Fibroblast of lung (primary cell): ENCODE measurements around the gene DCN. TPM values are rescaled to one million over a fixed set of nuclear protein-coding genes. Genes with fewer than 3 reads are reported as not detected.
"Not testable (repeated sequence)": the region's sequence is repeated elsewhere in the genome, so short reads cannot be mapped to it uniquely, and the experiment has no call there.

ENCODE experiments used
- DNase-seq, 2 donors: peaks; one replicate each; pipeline versions ENCODE4 v3.0.0 to v3.0.0-alpha.2; 2010; ENCODE audit warnings: low read depth in 2 of 2
- H2AFZ ChIP-seq: 2 replicates; pipeline ENCODE4 v1.5.1; 2012; ENCODE audit warnings: low read length, control low read depth, inconsistent platforms
- H3K27ac ChIP-seq: 2 replicates; pipeline ENCODE4 v1.5.1; 2011; ENCODE audit warnings: low read length, control low read depth; ENCODE audit not compliant: insufficient read depth
- H3K27me3 ChIP-seq: 2 replicates; pipeline ENCODE4 v1.5.1; 2011; ENCODE audit warnings: mild to moderate bottlenecking, low read length; ENCODE audit not compliant: control insufficient read depth, insufficient read depth
- H3K36me3 ChIP-seq: 2 replicates; pipeline ENCODE4 v1.5.1; 2011; ENCODE audit warnings: low read length; ENCODE audit not compliant: control insufficient read depth, insufficient read depth
- H3K4me1 ChIP-seq: 2 replicates; pipeline ENCODE4 v1.5.1; 2011; ENCODE audit warnings: low read length; ENCODE audit not compliant: control insufficient read depth, insufficient read depth; ENCODE audit errors: extremely low read depth
- H3K4me2 ChIP-seq: 2 replicates; pipeline ENCODE4 v1.5.1; 2011; ENCODE audit warnings: low read length, control low read depth; ENCODE audit not compliant: insufficient read depth; ENCODE audit errors: extremely low read depth
- H3K4me3 ChIP-seq, 4 experiments: fragments of 200-600 bp in 1 of 4; sonication (generic) in 1 of 4; replicated peaks in 1 of 4; 2 replicates each; pipeline ENCODE4 v1.5.1; 2011 to 2016; ENCODE audit warnings: low read length in 4 of 4, low read depth in 3 of 4, mild to moderate bottlenecking in 3 of 4, control low read depth in 2 of 4, inconsistent platforms in 1 of 4, mixed read lengths in 1 of 4; ENCODE audit not compliant: insufficient read depth in 1 of 4; ENCODE audit errors: control extremely low read depth in 1 of 4
- H3K79me2 ChIP-seq: 2 replicates; pipeline ENCODE4 v1.5.1; 2012; ENCODE audit warnings: mild to moderate bottlenecking, low read length, inconsistent platforms; ENCODE audit not compliant: control insufficient read depth, insufficient read depth
- H3K9ac ChIP-seq: 2 replicates; pipeline ENCODE4 v1.5.1; 2011; ENCODE audit warnings: mild to moderate bottlenecking, low read length, control low read depth; ENCODE audit not compliant: insufficient read depth
- H3K9me3 ChIP-seq: 2 replicates; pipeline ENCODE4 v1.5.1; 2012; ENCODE audit warnings: low read depth, low read length; ENCODE audit not compliant: control insufficient read depth, insufficient read depth
- H4K20me1 ChIP-seq: 2 replicates; pipeline ENCODE4 v1.5.1; 2011; ENCODE audit warnings: low read length; ENCODE audit not compliant: control insufficient read depth, insufficient read depth; ENCODE audit errors: extremely low read depth
- CTCF ChIP-seq, 2 donors: IDR thresholded peaks in 1 of 2; conservative IDR thresholded peaks in 1 of 2; 1 replicate in 1 of 2; 2 replicates in 1 of 2; pipeline ENCODE4 v1.5.1; 2011 to 2012; ENCODE audit warnings: low read length in 2 of 2, control low read depth in 1 of 2, inconsistent platforms in 1 of 2, low read depth in 1 of 2, mild to moderate bottlenecking in 1 of 2
- EZH2 ChIP-seq: IDR thresholded peaks from 2 replicates; pipeline ENCODE4 v1.5.1; 2012; ENCODE audit warnings: low read length, control low read depth, mild to moderate bottlenecking; ENCODE audit errors: missing control alignments
- polyA plus RNA-seq, 2 donors: library from polyadenylated mRNA; depleted of rRNA in 1 of 2; stranded (reverse) in 1 of 2; unstranded in 1 of 2; fragments of >200 nt; gene quantifications; 2 replicates each; pipeline ENCODE4 v1.2.1, GENCODE V29; 2011 to 2012; ENCODE audit warnings: missing spikeins in 1 of 2
- total RNA-seq: library from RNA; depleted of rRNA; stranded (reverse); fragments of >200 nt; gene quantifications from 2 replicates; pipeline ENCODE4 v1.2.1, GENCODE V29; 2014

The DCN gene
- total and polyA plus RNA-seq, 2 donors (not counting 1 experiment from before 2014, with no cell fraction given) = 902 to 4,941 TPM

- Histone ChIP-seq H3K9ac (no peak overlapping the region), H3K9me3 (no peaks in the 10 kb centered on the region), H3K36me3 (no peaks in the 10 kb centered on the region), H3K4me1 (peaks cover 5% of the 10 kb centered on the region), H3K27me3 (no peaks in the 10 kb centered on the region), H2AFZ (no peak overlapping the region), H4K20me1 (no peaks in the 10 kb centered on the region), H3K79me2 (no peaks in the 10 kb centered on the region), H3K4me2 (no peak overlapping the region), H3K27ac (no peak overlapping the region), H3K4me3 (no peak overlapping the region)
- TF ChIP-seq EZH2 (no peak), CTCF (conservative IDR thresholded peaks at IDR 0.05 in 1 of 2, IDR thresholded peaks at IDR 0.05 in 1 of 2; ENCODE audit: low read depth in 1 of 2, low read length in 2 of 2) (no peak)
- no peak for DNase-seq
These were observed 27.5 kb upstream of the DCN start for GRCh38 chr12:91210144-91210543.

GRCh38 chr12:91207301-91207700 lies 24.7 kb upstream of the DCN start:
- H3K36me3 ChIP-seq, H3K4me1 ChIP-seq, H3K27me3 ChIP-seq, H3K79me2 ChIP-seq, H3K9me3 ChIP-seq, H3K4me2 ChIP-seq, H3K4me3 ChIP-seq, H3K9ac ChIP-seq, H2AFZ ChIP-seq, H4K20me1 ChIP-seq, H3K27ac ChIP-seq, DNase-seq: not testable (repeated sequence)

GRCh38 chr12:91205811-91206210 lies 23.2 kb upstream of the DCN start:
- Histone ChIP-seq H3K36me3 (no peaks in the 10 kb centered on the region), H3K4me3 (no peak overlapping the region), H3K9me3 (no peaks in the 10 kb centered on the region), H3K79me2 (no peaks in the 10 kb centered on the region), H3K27me3 (no peaks in the 10 kb centered on the region), H3K4me2 (no peak overlapping the region), H3K9ac (no peak overlapping the region), H2AFZ (peak overlapping the region; percentile 27), H3K27ac (no peak overlapping the region), H4K20me1 (no peaks in the 10 kb centered on the region), H3K4me1 (peaks cover 7% of the 10 kb centered on the region)
- TF ChIP-seq CTCF (conservative IDR thresholded peaks at IDR 0.05 in 1 of 2, IDR thresholded peaks at IDR 0.05 in 1 of 2; ENCODE audit: low read depth in 1 of 2, low read length in 2 of 2) (no peak), EZH2 (no peak)
- peak in 1 of 2 donors; percentile 42 for DNase-seq
